Measurements from ENCODE around the gene KLHDC8A.
A peak's percentile ranks its signal among the peaks of the same experiment; 100 is the strongest.
"Not testable (repeated sequence)": the region's sequence is repeated elsewhere in the genome, so short reads cannot be mapped to it uniquely, and the experiment has no call there.

The KLHDC8A gene

GRCh38 chr1:205356440-205357139 is at the start of gene KLHDC8A:
KLHDC8A (minus strand) TSS chr1:205356922; CDS start chr1:205343604, 13,318 bp downstream.
- Histone ChIP-seq H3K27me3 (ENCODE audit: low read depth, low read length) (no peaks in the 10 kb centered on the region), H3K36me3 (ENCODE audit: control insufficient read depth in 1 of 2, insufficient read depth in 2 of 2, low read length in 2 of 2) (no peaks in the 10 kb centered on the region), H3K4me1 (ENCODE audit: control insufficient read depth in 1 of 2, insufficient read depth in 2 of 2, low read length in 2 of 2) (peaks cover 0 to 12% of the 10 kb centered on the region in 2 donors), H3K9me3 (ENCODE audit: control insufficient read depth in 1 of 2, low read length in 2 of 2) (no peaks in the 10 kb centered on the region), H3K27ac (ENCODE audit: low read length) (peak within 1 kb of the TSS; percentile 47), H3K4me3 (ENCODE audit: low read depth in 1 of 2, low read length in 2 of 2) (peak within 1 kb of the TSS in 1 of 2 donors; percentile 22)

DNA sequence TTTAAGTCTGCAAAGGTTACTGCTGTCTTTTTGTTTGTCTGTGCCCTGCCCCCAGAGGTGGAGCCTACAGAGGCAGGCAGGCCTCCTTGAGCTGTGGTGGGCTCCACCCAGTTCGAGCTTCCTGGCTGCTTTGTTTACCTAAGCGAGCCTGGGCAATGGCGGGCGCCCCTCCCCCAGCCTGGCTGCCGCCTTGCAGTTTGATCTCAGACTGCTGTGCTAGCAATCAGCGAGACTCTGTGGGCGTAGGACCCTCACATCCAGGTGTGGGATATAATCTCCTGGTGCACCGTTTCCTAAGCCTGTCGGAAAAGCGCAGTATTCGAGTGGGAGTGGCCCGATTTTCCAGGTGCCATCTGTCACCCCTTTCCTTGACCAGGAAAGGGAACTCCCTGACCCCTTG is 49.5 kb upstream of the KLHDC8A start:
- not testable (repeated sequence) for H3K36me3 ChIP-seq (ENCODE audit: control insufficient read depth in 1 of 2, insufficient read depth in 2 of 2, low read length in 2 of 2); H3K27me3 ChIP-seq (ENCODE audit: low read depth, low read length); H3K4me1 ChIP-seq (ENCODE audit: control insufficient read depth in 1 of 2, insufficient read depth in 2 of 2, low read length in 2 of 2); H3K4me3 ChIP-seq (ENCODE audit: low read depth in 1 of 2, low read length in 2 of 2); H3K9me3 ChIP-seq (ENCODE audit: control insufficient read depth in 1 of 2, low read length in 2 of 2); H3K27ac ChIP-seq (ENCODE audit: low read length)

DNA sequence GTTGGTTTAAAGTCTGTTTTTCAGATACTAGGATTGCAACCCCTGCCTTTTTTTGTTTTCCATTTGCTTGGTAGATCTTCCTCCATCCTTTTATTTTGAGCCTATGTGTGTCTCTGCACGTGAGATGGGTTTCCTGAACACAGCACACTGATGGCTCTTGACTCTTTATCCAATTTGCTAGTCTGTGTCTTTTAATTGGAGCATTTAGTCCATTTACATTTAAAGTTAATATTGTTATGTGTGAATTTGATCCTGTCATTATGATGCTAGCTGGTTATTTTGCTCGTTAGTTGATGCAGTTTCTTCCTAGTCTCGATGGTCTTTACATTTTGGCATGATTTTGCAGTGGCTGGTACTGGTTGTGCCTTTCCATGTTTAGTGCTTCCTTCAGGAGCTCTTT is 47.8 kb upstream of the KLHDC8A start:
- H3K4me1 ChIP-seq (ENCODE audit: control insufficient read depth in 1 of 2, insufficient read depth in 2 of 2, low read length in 2 of 2); H3K27ac ChIP-seq (ENCODE audit: low read length); H3K36me3 ChIP-seq (ENCODE audit: control insufficient read depth in 1 of 2, insufficient read depth in 2 of 2, low read length in 2 of 2); H3K4me3 ChIP-seq (ENCODE audit: low read depth in 1 of 2, low read length in 2 of 2); H3K27me3 ChIP-seq (ENCODE audit: low read depth, low read length); H3K9me3 ChIP-seq (ENCODE audit: control insufficient read depth in 1 of 2, low read length in 2 of 2): not testable (repeated sequence)

DNA sequence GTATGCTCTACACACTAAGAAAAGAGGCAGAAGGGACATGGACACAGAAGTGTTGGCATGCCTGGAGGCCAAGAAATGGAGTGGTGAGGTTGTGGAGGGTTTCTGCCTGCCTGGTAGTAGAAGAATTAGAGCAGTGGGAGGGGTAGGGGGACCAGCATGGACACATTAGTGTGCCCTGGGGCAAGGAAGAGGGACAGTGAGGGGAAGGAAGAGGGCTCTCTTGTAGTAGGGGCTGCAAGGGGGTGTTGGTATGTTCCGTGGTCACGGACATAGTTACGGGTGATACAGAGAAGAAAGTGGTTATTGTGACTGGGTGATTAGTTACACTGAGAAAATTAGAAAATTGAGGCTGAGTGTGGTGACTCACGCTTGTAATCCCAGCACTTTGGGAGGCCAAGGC is 41.9 kb upstream of the KLHDC8A start:
- H3K27ac ChIP-seq (ENCODE audit: low read length), result no peak overlapping the region
- no peaks in the 10 kb centered on the region for H3K9me3 ChIP-seq (ENCODE audit: control insufficient read depth in 1 of 2, low read length in 2 of 2)
- H3K27me3 ChIP-seq (ENCODE audit: low read depth, low read length), result peaks cover 5% of the 10 kb centered on the region
- H3K4me1 ChIP-seq (ENCODE audit: control insufficient read depth in 1 of 2, insufficient read depth in 2 of 2, low read length in 2 of 2), result no peaks in the 10 kb centered on the region
- no peak overlapping the region for H3K4me3 ChIP-seq (ENCODE audit: low read depth in 1 of 2, low read length in 2 of 2)
- no peaks in the 10 kb centered on the region for H3K36me3 ChIP-seq (ENCODE audit: control insufficient read depth in 1 of 2, insufficient read depth in 2 of 2, low read length in 2 of 2)

DNA sequence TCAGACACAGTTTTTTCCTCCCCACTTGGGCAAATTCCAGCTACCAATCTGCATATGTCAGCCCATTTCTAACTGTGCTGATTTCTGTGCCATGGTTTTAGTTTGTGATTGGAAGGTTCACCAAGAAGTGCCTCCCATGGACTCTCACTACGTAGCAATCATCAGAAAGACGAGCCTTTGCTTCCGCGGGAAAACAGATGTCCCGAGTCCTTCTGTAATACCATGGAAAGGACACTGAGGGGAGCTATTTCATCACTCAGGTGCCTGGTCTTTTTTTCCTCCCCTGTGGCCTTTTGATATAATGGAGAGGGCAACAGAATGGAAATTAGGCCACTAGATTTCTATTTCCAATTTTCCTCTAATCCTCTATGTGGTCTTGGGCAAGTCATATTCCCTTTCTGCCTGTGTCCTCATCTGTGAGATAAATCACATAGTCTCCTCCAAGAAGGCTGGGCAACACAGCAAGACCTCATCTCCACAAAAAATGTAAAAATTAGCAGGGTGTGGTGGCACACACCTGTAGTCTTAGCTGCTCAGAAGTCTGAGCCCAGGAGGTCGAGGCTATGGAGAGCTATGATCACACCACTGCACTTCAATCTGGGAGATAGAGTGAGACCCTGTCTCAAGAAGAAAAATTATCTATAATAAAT is 40.4 kb upstream of the KLHDC8A start:
- Histone ChIP-seq H3K36me3 (ENCODE audit: control insufficient read depth in 1 of 2, insufficient read depth in 2 of 2, low read length in 2 of 2) (no peaks in the 10 kb centered on the region), H3K9me3 (ENCODE audit: control insufficient read depth in 1 of 2, low read length in 2 of 2) (no peaks in the 10 kb centered on the region), H3K4me3 (ENCODE audit: low read depth in 1 of 2, low read length in 2 of 2) (no peak overlapping the region), H3K27me3 (ENCODE audit: low read depth, low read length) (peaks cover 5% of the 10 kb centered on the region), H3K27ac (ENCODE audit: low read length) (no peak overlapping the region), H3K4me1 (ENCODE audit: control insufficient read depth in 1 of 2, insufficient read depth in 2 of 2, low read length in 2 of 2) (no peaks in the 10 kb centered on the region)

GRCh38 chr1:205395616-205396015 is 38.9 kb upstream of the KLHDC8A start:
- Histone ChIP-seq H3K4me3 (ENCODE audit: low read depth in 1 of 2, low read length in 2 of 2) (no peak overlapping the region), H3K4me1 (ENCODE audit: control insufficient read depth in 1 of 2, insufficient read depth in 2 of 2, low read length in 2 of 2) (no peaks in the 10 kb centered on the region), H3K27me3 (ENCODE audit: low read depth, low read length) (peaks cover 5% of the 10 kb centered on the region), H3K27ac (ENCODE audit: low read length) (no peak overlapping the region), H3K9me3 (ENCODE audit: control insufficient read depth in 1 of 2, low read length in 2 of 2) (no peaks in the 10 kb centered on the region), H3K36me3 (ENCODE audit: control insufficient read depth in 1 of 2, insufficient read depth in 2 of 2, low read length in 2 of 2) (no peaks in the 10 kb centered on the region)

GRCh38 chr1:205392650-205393049 is 35.9 kb upstream of the KLHDC8A start:
- H3K27ac ChIP-seq (ENCODE audit: low read length), result no peak overlapping the region
- no peak overlapping the region for H3K4me3 ChIP-seq (ENCODE audit: low read depth in 1 of 2, low read length in 2 of 2)
- H3K27me3 ChIP-seq (ENCODE audit: low read depth, low read length), result peaks cover 5% of the 10 kb centered on the region
- H3K9me3 ChIP-seq (ENCODE audit: control insufficient read depth in 1 of 2, low read length in 2 of 2), result no peaks in the 10 kb centered on the region
- H3K4me1 ChIP-seq (ENCODE audit: control insufficient read depth in 1 of 2, insufficient read depth in 2 of 2, low read length in 2 of 2), result no peaks in the 10 kb centered on the region
- no peaks in the 10 kb centered on the region for H3K36me3 ChIP-seq (ENCODE audit: control insufficient read depth in 1 of 2, insufficient read depth in 2 of 2, low read length in 2 of 2)

GRCh38 chr1:205391386-205391785 is 34.7 kb upstream of the KLHDC8A start:
- H3K9me3 ChIP-seq (ENCODE audit: control insufficient read depth in 1 of 2, low read length in 2 of 2), result no peaks in the 10 kb centered on the region
- H3K4me3 ChIP-seq (ENCODE audit: low read depth in 1 of 2, low read length in 2 of 2), result no peak overlapping the region
- no peak overlapping the region for H3K27ac ChIP-seq (ENCODE audit: low read length)
- no peaks in the 10 kb centered on the region for H3K27me3 ChIP-seq (ENCODE audit: low read depth, low read length)
- no peaks in the 10 kb centered on the region for H3K36me3 ChIP-seq (ENCODE audit: control insufficient read depth in 1 of 2, insufficient read depth in 2 of 2, low read length in 2 of 2)
- no peaks in the 10 kb centered on the region for H3K4me1 ChIP-seq (ENCODE audit: control insufficient read depth in 1 of 2, insufficient read depth in 2 of 2, low read length in 2 of 2)

DNA sequence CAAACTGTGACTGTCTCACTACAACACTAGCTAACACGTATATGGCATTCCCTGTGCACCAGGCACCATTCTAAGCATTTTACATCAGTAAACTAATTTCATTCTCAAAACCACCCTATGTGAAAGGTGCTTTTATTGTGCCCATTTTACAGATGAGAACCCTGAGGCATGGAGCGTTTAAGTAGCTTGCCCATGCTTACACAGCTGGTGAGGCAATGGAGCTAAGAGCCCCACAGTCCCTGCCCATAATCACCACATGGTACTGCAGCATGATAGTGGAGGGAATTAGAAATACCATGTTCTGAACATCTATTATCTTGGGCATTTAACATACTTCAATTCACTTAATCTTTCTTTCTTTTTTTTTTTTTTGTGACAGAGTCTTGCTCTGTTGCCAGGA is 31.1 kb upstream of the KLHDC8A start:
- no peak overlapping the region for H3K4me3 ChIP-seq (ENCODE audit: low read depth in 1 of 2, low read length in 2 of 2)
- H3K27me3 ChIP-seq (ENCODE audit: low read depth, low read length), result no peaks in the 10 kb centered on the region
- peaks cover 0 to 4% of the 10 kb centered on the region in 2 donors for H3K4me1 ChIP-seq (ENCODE audit: control insufficient read depth in 1 of 2, insufficient read depth in 2 of 2, low read length in 2 of 2)
- no peaks in the 10 kb centered on the region for H3K9me3 ChIP-seq (ENCODE audit: control insufficient read depth in 1 of 2, low read length in 2 of 2)
- no peaks in the 10 kb centered on the region for H3K36me3 ChIP-seq (ENCODE audit: control insufficient read depth in 1 of 2, insufficient read depth in 2 of 2, low read length in 2 of 2)
- no peak overlapping the region for H3K27ac ChIP-seq (ENCODE audit: low read length)

GRCh38 chr1:205382990-205383389 is 26.3 kb upstream of the KLHDC8A start:
- not testable (repeated sequence) for H3K27ac ChIP-seq (ENCODE audit: low read length); H3K4me1 ChIP-seq (ENCODE audit: control insufficient read depth in 1 of 2, insufficient read depth in 2 of 2, low read length in 2 of 2); H3K9me3 ChIP-seq (ENCODE audit: control insufficient read depth in 1 of 2, low read length in 2 of 2); H3K27me3 ChIP-seq (ENCODE audit: low read depth, low read length); H3K36me3 ChIP-seq (ENCODE audit: control insufficient read depth in 1 of 2, insufficient read depth in 2 of 2, low read length in 2 of 2); H3K4me3 ChIP-seq (ENCODE audit: low read depth in 1 of 2, low read length in 2 of 2)

- Histone ChIP-seq H3K27ac (ENCODE audit: low read length) (no peak overlapping the region), H3K4me3 (ENCODE audit: low read depth in 1 of 2, low read length in 2 of 2) (no peak overlapping the region), H3K4me1 (ENCODE audit: control insufficient read depth in 1 of 2, insufficient read depth in 2 of 2, low read length in 2 of 2) (peaks cover 0 to 4% of the 10 kb centered on the region in 2 donors), H3K27me3 (ENCODE audit: low read depth, low read length) (no peaks in the 10 kb centered on the region), H3K9me3 (ENCODE audit: control insufficient read depth in 1 of 2, low read length in 2 of 2) (no peaks in the 10 kb centered on the region), H3K36me3 (ENCODE audit: control insufficient read depth in 1 of 2, insufficient read depth in 2 of 2, low read length in 2 of 2) (no peaks in the 10 kb centered on the region)
Measured at GRCh38 chr1:205382561-205382960, 25.8 kb upstream of the KLHDC8A start.

- Histone ChIP-seq H3K27me3 (ENCODE audit: low read depth, low read length) (no peaks in the 10 kb centered on the region), H3K9me3 (ENCODE audit: control insufficient read depth in 1 of 2, low read length in 2 of 2) (no peaks in the 10 kb centered on the region), H3K4me1 (ENCODE audit: control insufficient read depth in 1 of 2, insufficient read depth in 2 of 2, low read length in 2 of 2) (peaks cover 0 to 4% of the 10 kb centered on the region in 2 donors), H3K4me3 (ENCODE audit: low read depth in 1 of 2, low read length in 2 of 2) (no peak overlapping the region), H3K27ac (ENCODE audit: low read length) (no peak overlapping the region), H3K36me3 (ENCODE audit: control insufficient read depth in 1 of 2, insufficient read depth in 2 of 2, low read length in 2 of 2) (no peaks in the 10 kb centered on the region)
Measured at GRCh38 chr1:205381305-205381704, 24.6 kb upstream of the KLHDC8A start.
